Measurements from ENCODE around the gene RAB11FIP4. TPM values are rescaled to one million over a fixed set of nuclear protein-coding genes. Genes with fewer than 3 reads are reported as not detected.

The RAB11FIP4 gene
- total and polyA plus RNA-seq, 12 donors, result 1.6 to 13.9 (median 8.4) TPM

DNA sequence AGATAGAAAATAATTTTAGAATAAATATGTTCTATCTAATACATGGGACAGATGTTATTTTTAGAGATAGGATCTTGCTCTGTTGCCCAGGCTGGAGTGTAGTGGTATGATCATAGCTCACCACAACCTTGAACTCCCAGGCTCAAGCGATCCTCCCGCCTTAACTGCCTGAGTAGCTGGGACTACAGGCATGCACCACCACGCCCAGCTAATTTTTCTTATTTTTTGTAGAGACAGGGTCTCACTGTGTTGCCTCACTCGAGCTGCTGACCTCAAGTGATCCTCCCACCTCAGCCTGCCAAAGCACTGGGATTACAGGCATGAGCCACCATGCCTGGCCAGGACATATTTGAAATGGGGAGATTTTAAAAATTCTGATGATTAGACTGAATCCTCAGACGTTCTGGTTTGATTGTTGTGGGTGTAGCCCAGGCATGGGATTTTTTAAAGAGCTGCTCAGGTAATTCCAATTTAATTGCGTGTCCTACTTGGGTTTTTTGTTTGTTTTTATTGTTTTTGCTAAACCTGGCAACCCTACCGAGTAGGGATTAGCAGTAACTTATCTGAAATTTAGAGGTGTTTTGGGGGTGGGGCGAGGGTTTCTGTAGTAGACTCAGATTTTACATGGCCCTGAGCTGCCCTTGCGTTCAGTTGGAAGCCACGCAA, 142.9 kb downstream of the RAB11FIP4 start:
- Histone ChIP-seq H3K27ac (no peak overlapping the region), H3K4me3 (no peak overlapping the region), H3K36me3 (peaks cover 0 to 29% (median 0%) of the 10 kb centered on the region in 9 donors), H3K9me3 (no peaks in the 10 kb centered on the region), H3K4me1 (peaks cover 0 to 10% (median 0%) of the 10 kb centered on the region in 9 donors), H3K27me3 (no peaks in the 10 kb centered on the region)
- 79 to 88% methylated on average over 10 of the region's 10 CpGs for WGBS, 2 donors
- TF ChIP-seq, protein P1, sequence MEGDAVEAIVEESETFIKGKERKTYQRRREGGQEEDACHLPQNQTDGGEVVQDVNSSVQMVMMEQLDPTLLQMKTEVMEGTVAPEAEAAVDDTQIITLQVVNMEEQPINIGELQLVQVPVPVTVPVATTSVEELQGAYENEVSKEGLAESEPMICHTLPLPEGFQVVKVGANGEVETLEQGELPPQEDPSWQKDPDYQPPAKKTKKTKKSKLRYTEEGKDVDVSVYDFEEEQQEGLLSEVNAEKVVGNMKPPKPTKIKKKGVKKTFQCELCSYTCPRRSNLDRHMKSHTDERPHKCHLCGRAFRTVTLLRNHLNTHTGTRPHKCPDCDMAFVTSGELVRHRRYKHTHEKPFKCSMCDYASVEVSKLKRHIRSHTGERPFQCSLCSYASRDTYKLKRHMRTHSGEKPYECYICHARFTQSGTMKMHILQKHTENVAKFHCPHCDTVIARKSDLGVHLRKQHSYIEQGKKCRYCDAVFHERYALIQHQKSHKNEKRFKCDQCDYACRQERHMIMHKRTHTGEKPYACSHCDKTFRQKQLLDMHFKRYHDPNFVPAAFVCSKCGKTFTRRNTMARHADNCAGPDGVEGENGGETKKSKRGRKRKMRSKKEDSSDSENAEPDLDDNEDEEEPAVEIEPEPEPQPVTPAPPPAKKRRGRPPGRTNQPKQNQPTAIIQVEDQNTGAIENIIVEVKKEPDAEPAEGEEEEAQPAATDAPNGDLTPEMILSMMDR (IDR thresholded peaks at IDR 0.05), result no peak
- no peak for DNase-seq
- intact Hi-C loops (cut with DNase I), result no loop called here
- ATAC-seq, result no peak

DNA sequence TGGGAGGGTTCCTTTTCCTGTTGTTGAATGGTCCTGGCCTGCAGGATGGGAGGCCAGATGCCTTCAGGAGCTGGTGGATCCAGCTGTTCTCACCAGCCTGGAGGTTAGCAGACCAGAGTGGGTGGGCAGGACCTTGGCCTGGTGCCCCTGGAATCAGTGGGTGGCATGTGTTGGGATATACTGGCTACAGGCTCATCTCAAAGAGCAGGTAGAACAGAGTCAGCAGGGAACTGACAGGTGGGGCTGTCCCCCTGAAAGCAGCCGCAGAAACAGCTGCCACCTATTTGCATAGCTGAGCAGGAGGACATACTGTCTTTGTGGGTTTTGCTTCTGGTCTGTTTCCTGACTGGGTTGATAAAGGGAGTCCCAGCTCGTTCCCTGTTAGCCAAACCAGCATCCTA, 144.1 kb downstream of the RAB11FIP4 start:
- WGBS, 2 donors, result 77 to 91% methylated on average over 2 of the region's 2 CpGs
- TF ChIP-seq, protein P1 (IDR thresholded peaks at IDR 0.05), result no peak
- DNase-seq (no peak), ATAC-seq (no peak)
- no peak overlapping the region for H3K27ac ChIP-seq
- peaks cover 0 to 17% (median 0%) of the 10 kb centered on the region in 9 donors for H3K36me3 ChIP-seq
- intact Hi-C loops (cut with DNase I), result no loop called here
- H3K27me3 ChIP-seq, result no peaks in the 10 kb centered on the region
- H3K4me3 ChIP-seq, result no peak overlapping the region
- H3K9me3 ChIP-seq, result no peaks in the 10 kb centered on the region
- H3K4me1 ChIP-seq, result peaks cover 0 to 10% (median 0%) of the 10 kb centered on the region in 9 donors

DNA sequence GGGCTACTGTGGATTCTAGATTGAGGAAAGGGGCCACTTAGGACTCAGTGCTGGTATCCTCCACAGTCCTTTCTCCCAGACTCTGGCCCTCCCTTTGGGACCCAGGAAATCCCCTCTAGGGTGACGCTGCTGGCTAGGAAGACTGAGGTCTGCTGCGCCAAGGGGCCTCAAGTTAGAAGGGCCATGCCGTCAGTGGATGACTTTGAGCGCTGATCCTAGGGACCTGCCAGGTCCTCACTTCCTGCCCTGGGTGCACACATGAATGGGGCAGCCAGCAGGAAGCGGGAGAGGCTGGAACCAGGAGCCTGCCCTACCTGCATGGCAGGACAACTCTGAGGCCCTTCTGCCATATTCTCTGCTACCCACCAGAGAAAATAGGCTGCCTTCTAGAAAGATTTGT, 145.0 kb downstream of the RAB11FIP4 start:
- Histone ChIP-seq H3K9me3 (no peaks in the 10 kb centered on the region), H3K4me3 (no peak overlapping the region), H3K27ac (no peak overlapping the region), H3K36me3 (peaks cover 0 to 8% (median 0%) of the 10 kb centered on the region in 9 donors), H3K27me3 (no peaks in the 10 kb centered on the region), H3K4me1 (peaks cover 0 to 10% (median 0%) of the 10 kb centered on the region in 9 donors)
- DNase-seq (no peak), ATAC-seq (no peak)
- TF ChIP-seq, protein P1 (IDR thresholded peaks at IDR 0.05), result no peak
- 87 to 91% methylated on average over 5 of the region's 5 CpGs for WGBS, 2 donors
- intact Hi-C loops (cut with DNase I), result no loop called here

DNA sequence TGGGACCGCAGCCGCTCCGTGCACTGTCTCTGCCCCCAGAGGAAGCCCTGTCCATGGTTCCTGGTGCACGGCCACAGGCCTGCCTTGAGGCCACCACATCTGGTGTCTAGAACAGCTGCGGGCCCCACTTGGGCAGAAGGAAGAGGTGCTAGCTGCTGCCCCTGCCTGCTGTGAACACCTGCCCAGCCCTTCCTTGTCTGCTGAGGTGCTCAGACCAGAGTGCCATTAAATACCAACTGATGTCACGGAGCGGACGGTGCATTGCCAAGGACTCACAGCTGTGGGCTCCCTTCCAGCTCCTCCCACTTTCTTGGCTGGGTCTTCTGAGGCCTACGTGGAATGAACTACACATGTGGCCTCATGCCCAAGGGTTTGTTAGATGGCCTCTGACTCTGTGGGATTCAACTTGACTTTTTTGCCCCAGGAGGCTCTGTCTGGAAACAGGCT, 146.1 kb downstream of the RAB11FIP4 start:
- Histone ChIP-seq H3K27me3 (no peaks in the 10 kb centered on the region), H3K4me1 (peaks cover 0 to 10% (median 0%) of the 10 kb centered on the region in 9 donors), H3K4me3 (no peak overlapping the region), H3K36me3 (no peaks in the 10 kb centered on the region), H3K9me3 (no peaks in the 10 kb centered on the region), H3K27ac (no peak overlapping the region)
- TF ChIP-seq, protein P1 (IDR thresholded peaks at IDR 0.05), result no peak
- intact Hi-C loops (cut with DNase I), result no loop called here
- DNase-seq, result no peak
- no peak for ATAC-seq
- 75 to 86% methylated on average over 9 of the region's 9 CpGs for WGBS, 2 donors

Data from heart right ventricle (tissue), 16 donors.